ENCODE data around the gene TCF20. TPM values are rescaled to one million over a fixed set of nuclear protein-coding genes. Genes with fewer than 3 reads are reported as not detected.

TCF20 gene
- total RNA-seq, result 16.6 and 18.9 TPM in 2 replicates

GRCh38 chr22:42270510-42271190 is at the start of gene TCF20:
TSS of gene TCF20 (minus strand) at chr22:42270653. CDS start at chr22:42215305, 55,348 bp downstream.

Other genes starting within 250 kb of the TCF20 start
- 37.3 and 39.1 TPM in 2 replicates for gene NAGA, start 199.8 kb downstream of the TCF20 start, total RNA-seq
- 15.8 and 21.5 TPM in 2 replicates for gene PHETA2, start 196.4 kb downstream of the TCF20 start, total RNA-seq
- 6.9 and 11.8 TPM in 2 replicates for gene SMDT1, start 191.0 kb downstream of the TCF20 start, total RNA-seq
- gene NDUFA6, start 179.9 kb downstream of the TCF20 start, total RNA-seq, result 64.1 and 108 TPM in 2 replicates
- 0.14 and 1.6 TPM in 2 replicates for gene CYP2D6, start 139.8 kb downstream of the TCF20 start, total RNA-seq
- under 0.01 TPM in 1 of 2 replicates, not detected in the other for gene NFAM1, start 161.8 kb upstream of the TCF20 start, total RNA-seq
- 20.6 and 23.5 TPM in 2 replicates for gene RRP7A, start 249.1 kb upstream of the TCF20 start, total RNA-seq